Endothelial cell of umbilical vein (primary cell): ENCODE results near the gene MATCAP1. TPM values are rescaled to one million over a fixed set of nuclear protein-coding genes. Genes with fewer than 3 reads are reported as not detected.
A peak's percentile ranks its signal among the peaks of the same experiment; 100 is the strongest.

ENCODE experiments used
- BruUV-seq: library from RNA; stranded (reverse); fragments of 400-500 nt; replicated peaks from 2 replicates; lab custom pipeline; 2021; lab: Mats Ljungman, UMichigan
- CTCF ChIA-PET: fragments of 300-600, 350-600 bp; sonication (Branson Sonifier 250); formaldehyde crosslinking; loops from one replicate; lab custom pipeline; 2021; ENCODE audit warnings: antibody characterized with exemption, inconsistent platforms; lab: Charles Lee
- POLR2A ChIA-PET: fragments of 300-600, 350-600 bp; sonication (Branson Sonifier 250); formaldehyde crosslinking; loops from one replicate; lab custom pipeline; 2021; ENCODE audit warnings: antibody characterized with exemption, inconsistent platforms; lab: Charles Lee
- DNase-seq: peaks from one replicate; pipeline ENCODE4 v3.0.0-alpha.2; 2011; ENCODE audit warnings: low read depth, low spot score
- FAIRE-seq: peaks from 2 replicates; lab custom pipeline; 2011; peaks lifted over from hg19 to GRCh38; lab: Jason Lieb, UNC
- H2AFZ ChIP-seq: 2 replicates; pipeline ENCODE4 v1.6.0; 2012; ENCODE audit warnings: low read depth, low read length, control low read depth, inconsistent platforms
- H3K27ac ChIP-seq: 2 replicates; pipeline ENCODE4 v1.5.1; 2011; ENCODE audit warnings: low read depth, mild to moderate bottlenecking, control low read depth, low read length, moderate library complexity; ENCODE audit not compliant: insufficient read depth
- H3K27me3 ChIP-seq, 2 experiments: 2 replicates each; pipeline versions ENCODE4 v1.6.0 to v1.6.1; 2011; ENCODE audit warnings: low read length in 2 of 2, mixed read lengths in 1 of 2; ENCODE audit not compliant: control insufficient read depth in 2 of 2, insufficient read depth in 2 of 2
- H3K36me3 ChIP-seq, 2 experiments: 2 replicates in 1 of 2; 3 replicates in 1 of 2; pipeline ENCODE4 v1.5.1; 2011; ENCODE audit warnings: low read length in 2 of 2, mild to moderate bottlenecking in 1 of 2, moderate library complexity in 1 of 2; ENCODE audit not compliant: control insufficient read depth in 2 of 2, insufficient read depth in 2 of 2; ENCODE audit errors: extremely low read depth in 1 of 2
- H3K4me1 ChIP-seq: 3 replicates; pipeline ENCODE4 v1.5.1; 2011; ENCODE audit warnings: mild to moderate bottlenecking, low read length; ENCODE audit not compliant: control insufficient read depth, insufficient read depth; ENCODE audit errors: extremely low read depth
- H3K4me2 ChIP-seq: 2 replicates; pipeline ENCODE4 v1.6.1; 2011; ENCODE audit warnings: low read length, control low read depth, mixed read lengths; ENCODE audit not compliant: insufficient read depth
- H3K4me3 ChIP-seq, 3 experiments: fragments of 200-600 bp in 1 of 3; sonication (generic), shearing (Covaris generic) in 1 of 3; replicated peaks in 1 of 3; 2 replicates each; pipeline ENCODE4 v1.5.1; 2011 to 2016; ENCODE audit warnings: control low read depth in 3 of 3, low read length in 3 of 3, mild to moderate bottlenecking in 2 of 3, inconsistent platforms in 1 of 3, low read depth in 1 of 3, moderate library complexity in 1 of 3; ENCODE audit not compliant: insufficient read depth in 1 of 3
- H3K79me2 ChIP-seq: 2 replicates; pipeline ENCODE4 v1.6.0; 2012; ENCODE audit warnings: low read length, inconsistent platforms; ENCODE audit not compliant: control insufficient read depth, insufficient read depth
- H3K9ac ChIP-seq: replicated peaks from 2 replicates; pipeline ENCODE3; 2011; ENCODE audit warnings: low read length, control low read depth; ENCODE audit not compliant: insufficient read depth; ENCODE audit errors: extremely low read depth
- H3K9me1 ChIP-seq: replicated peaks from 3 replicates; pipeline ENCODE4 v1.6.0; 2011; ENCODE audit warnings: mild to moderate bottlenecking, low read length; ENCODE audit not compliant: control insufficient read depth, insufficient read depth; ENCODE audit errors: extremely low read depth
- H3K9me3 ChIP-seq: replicated peaks from 2 replicates; pipeline ENCODE4 v1.5.1; 2012; ENCODE audit warnings: low read length, inconsistent platforms; ENCODE audit not compliant: control insufficient read depth, insufficient read depth
- H4K20me1 ChIP-seq: replicated peaks from 2 replicates; pipeline ENCODE3; 2011; ENCODE audit warnings: mild to moderate bottlenecking, low read length; ENCODE audit not compliant: control insufficient read depth, insufficient read depth; ENCODE audit errors: extremely low read depth
- CTCF ChIP-seq, 2 donors: IDR thresholded peaks; 1 replicate in 1 of 2; 2 replicates in 1 of 2; pipeline ENCODE4 v1.5.1; 2011; ENCODE audit warnings: low read length in 2 of 2, mild to moderate bottlenecking in 2 of 2, moderate library complexity in 2 of 2, control low read depth in 1 of 2, inconsistent platforms in 1 of 2, low read depth in 1 of 2; ENCODE audit not compliant: insufficient read depth in 1 of 2; ENCODE audit errors: extremely low read depth in 1 of 2
- EZH2 ChIP-seq: IDR thresholded peaks from 2 replicates; pipeline ENCODE4 v1.6.1; 2012; ENCODE audit warnings: borderline replicate concordance, low read depth, mild to moderate bottlenecking, moderate library complexity, low read length, inconsistent platforms; ENCODE audit not compliant: severe bottlenecking
- FOS ChIP-seq: IDR thresholded peaks from 2 replicates; pipeline ENCODE4 v1.6.1; 2011; ENCODE audit warnings: mild to moderate bottlenecking, low read length, moderate library complexity, borderline replicate concordance; ENCODE audit not compliant: insufficient read depth
- GATA2 ChIP-seq: IDR thresholded peaks from 2 replicates; pipeline ENCODE4 v1.7.0; 2011; ENCODE audit warnings: low read depth, mild to moderate bottlenecking, moderate library complexity, mixed read lengths, low read length; ENCODE audit not compliant: insufficient read length, insufficient read depth
- JUN ChIP-seq: IDR thresholded peaks from 2 replicates; pipeline ENCODE4 v1.6.1; 2011; ENCODE audit warnings: borderline replicate concordance, low read depth; ENCODE audit not compliant: insufficient read length, insufficient read depth
- MAX ChIP-seq: IDR thresholded peaks from 2 replicates; pipeline ENCODE4 v1.6.1; 2011; ENCODE audit not compliant: insufficient read depth, insufficient read length
- MYC ChIP-seq: IDR thresholded peaks from one replicate; pipeline ENCODE4 v1.6.1; 2011; ENCODE audit warnings: mild to moderate bottlenecking, low read depth, low read length
- POLR2A ChIP-seq: IDR thresholded peaks from 2 replicates; pipeline ENCODE4 v1.6.1; 2012; ENCODE audit warnings: low read depth, mild to moderate bottlenecking, control low read depth, low read length
- POLR2AphosphoS5 ChIP-seq: IDR thresholded peaks from 2 replicates; pipeline ENCODE4 v1.6.1; 2012; ENCODE audit warnings: low read depth, mild to moderate bottlenecking, control low read depth, low read length, moderate library complexity; ENCODE audit not compliant: insufficient read depth
- dilution Hi-C: fragments of 300-500 bp; cut with MboI; formaldehyde crosslinking; loops from one replicate; pipeline ENCODE4 v1.15.0; 2019; ENCODE audit warnings: low sequenced_read_pairs; ENCODE audit not compliant: extremely low pct_ligation_motif_present
- intact Hi-C: fragments of 100-400 bp; cut with micrococcal nuclease; formaldehyde crosslinking; loops from one replicate; pipeline ENCODE4 v1.10.0; 2022
- polyA plus RNA-seq, 4 experiments: library from polyadenylated mRNA; depleted of rRNA in 3 of 4; stranded (reverse) in 3 of 4; unstranded in 1 of 4; fragments of >200 nt; gene quantifications; 2 replicates each; pipeline versions ENCODE4 v1.2.1 to v1.2.3, GENCODE V29; 2011 to 2012; ENCODE audit warnings: missing spikeins in 1 of 4
- total RNA-seq: library from RNA; stranded (reverse); gene quantifications from 2 replicates; pipeline ENCODE4 v1.2.3, GENCODE V29; 2021

The MATCAP1 gene
- total and polyA plus RNA-seq, 2 donors (not counting 3 experiments of a cell fraction or from before 2014, with no cell fraction given) = 44.5 to 53.3 TPM

GRCh38 chr16:67192781-67193361 lies 9.1 kb upstream of the MATCAP1 start:
- no peaks in the 10 kb centered on the region for H4K20me1 ChIP-seq
- DNase-seq = no peak
- peak overlapping the region; percentile 88 for H3K27ac ChIP-seq
- no peaks in the 10 kb centered on the region for H3K27me3 ChIP-seq
- peaks cover 36% of the 10 kb centered on the region for H3K4me1 ChIP-seq
- intact Hi-C loops (loop anchor here (1.0 to 10.0 kb wide), 3 partner anchors 9 to 202 kb away; partner anchors contain the start of genes TMEM208 and TPPP3), dilution Hi-C loops (no loop called here)
- no peak overlapping the region for H2AFZ ChIP-seq
- POLR2A ChIA-PET = interaction anchor here (1.0 kb wide), 1 partner anchor 51 kb away, joined by 3 read pairs; no protein-coding TSS in a partner anchor
- H3K9ac ChIP-seq = peak overlapping the region; percentile 91
- H3K9me1 ChIP-seq = no peaks in the 10 kb centered on the region
- no peaks in the 10 kb centered on the region for H3K9me3 ChIP-seq
- CTCF ChIA-PET = interaction anchor here (1.1 to 1.5 kb wide), 4 partner anchors 10 to 207 kb away, joined by 3 to 6 read pairs (median 4); no protein-coding TSS in a partner anchor
- H3K4me3 ChIP-seq = peak overlapping the region; percentile 54 to 83 (median 57)
- peak; percentile 26 for FAIRE-seq
- H3K36me3 ChIP-seq = peaks cover 19 to 34% of the 10 kb centered on the region in 2 experiments
- TSS peak; percentile 20 for BruUV-seq
- peak overlapping the region; percentile 69 for H3K4me2 ChIP-seq
- TF ChIP-seq POLR2A (no peak), CTCF (IDR thresholded peaks at IDR 0.05; ENCODE audit: extremely low read depth in 1 of 2, insufficient read depth in 1 of 2, low read depth in 1 of 2, low read length in 2 of 2) (no peak), GATA2 (no peak), MYC (no peak), FOS (no peak), POLR2AphosphoS5 (no peak), EZH2 (no peak), MAX (no peak), JUN (no peak)
- peaks cover 46% of the 10 kb centered on the region for H3K79me2 ChIP-seq
